K562 (cell line): Measurements from ENCODE around the gene ATF6B. TPM values are rescaled to one million over a fixed set of nuclear protein-coding genes. Genes with fewer than 3 reads are reported as not detected.

Source experiments
- CC2D1A ChIP-seq: fragments of 450-650 bp; IDR thresholded peaks from 2 replicates; pipeline ENCODE4 v1.6.1; 2017; ENCODE audit warnings: mild to moderate bottlenecking
- CCNT2 ChIP-seq: IDR thresholded peaks from 2 replicates; pipeline ENCODE4 v1.6.1; 2011; ENCODE audit warnings: borderline replicate concordance, low read depth, mild to moderate bottlenecking, moderate library complexity, mixed read lengths, low read length; ENCODE audit not compliant: insufficient read length; ENCODE audit errors: extremely low read depth
- CREM ChIP-seq: IDR thresholded peaks from 2 replicates; pipeline ENCODE4 v1.6.1; 2014; ENCODE audit warnings: antibody characterized with exemption, low read depth
- GABPA ChIP-seq: fragments of 200-800 bp; sonication (Bioruptor generic); conservative IDR thresholded peaks from 2 replicates; pipeline ENCODE4 v1.6.1; 2016; ENCODE audit warnings: low read depth, missing genetic modification characterization, missing compliant biosample characterization
- GMEB1 ChIP-seq: fragments of 250-450 bp; sonication (Bioruptor Pico); IDR thresholded peaks from 2 replicates; pipeline ENCODE4 v1.4.0; 2020; ENCODE audit warnings: mild to moderate bottlenecking
- GTF2A2 ChIP-seq: IDR thresholded peaks from 2 replicates; pipeline ENCODE4 v1.6.1; 2016; ENCODE audit warnings: mild to moderate bottlenecking, missing genetic modification characterization, missing compliant biosample characterization
- IRF2 ChIP-seq: sonication (generic); formaldehyde crosslinking; IDR thresholded peaks from 2 replicates; pipeline ENCODE4 v1.8.1; 2022; ENCODE audit warnings: mild to moderate bottlenecking, missing genetic modification reagents
- MYC ChIP-seq, 2 experiments: fragments of 250-450 bp in 1 of 2; sonication (Bioruptor Pico) in 1 of 2; IDR thresholded peaks; 2 replicates each; pipeline versions ENCODE4 v1.5.1 to v1.6.1; 2012 to 2021; ENCODE audit warnings: low read depth in 2 of 2, borderline replicate concordance in 1 of 2, improper control_type of control experiment in 1 of 2, low read length in 1 of 2, mild to moderate bottlenecking in 1 of 2, moderate library complexity in 1 of 2
- POLR2G ChIP-seq: fragments of 200-400 bp; formaldehyde crosslinking; IDR thresholded peaks from 2 replicates; pipeline ENCODE4 v1.6.1; 2017; ENCODE audit warnings: low read depth, mild to moderate bottlenecking, antibody characterized with exemption, low read length, moderate library complexity
- SMAD2 ChIP-seq: fragments of 150-350 bp; IDR thresholded peaks from 2 replicates; pipeline ENCODE4 v1.6.1; 2014; ENCODE audit warnings: low read depth, mild to moderate bottlenecking, low read length
- SNIP1 ChIP-seq: fragments of 450-650 bp; IDR thresholded peaks from 2 replicates; pipeline ENCODE4 v1.7.1; 2017; ENCODE audit warnings: low read depth, mild to moderate bottlenecking
- SRSF9 ChIP-seq: fragments of 200-400 bp; formaldehyde crosslinking; IDR thresholded peaks from 2 replicates; pipeline ENCODE4 v1.6.1; 2017; ENCODE audit warnings: low read depth, low read length, borderline replicate concordance
- ZBTB11 ChIP-seq, 3 experiments: fragments of 200-800 bp in 1 of 3; fragments of 250-450 bp in 1 of 3; fragments of 450-650 bp in 1 of 3; sonication (Bioruptor Pico) in 1 of 3; sonication (Bioruptor generic) in 1 of 3; formaldehyde crosslinking in 1 of 3; IDR thresholded peaks; 2 replicates each; pipeline versions ENCODE4 v1.6.1 to v1.8.0; 2016 to 2022; ENCODE audit warnings: mild to moderate bottlenecking in 2 of 3, missing genetic modification characterization in 2 of 3, missing compliant biosample characterization in 1 of 3, moderate library complexity in 1 of 3
- ZFP1 ChIP-seq: fragments of 450-650 bp; formaldehyde crosslinking; IDR thresholded peaks from 2 replicates; pipeline ENCODE4 v1.4.0; 2020; ENCODE audit warnings: mild to moderate bottlenecking, mixed read lengths
- ZNF347 ChIP-seq: fragments of 450-650 bp; formaldehyde crosslinking; IDR thresholded peaks from 2 replicates; pipeline ENCODE4 v1.4.0; 2020; ENCODE audit warnings: low read depth, mild to moderate bottlenecking, moderate library complexity
- ZNF696 ChIP-seq: fragments of 250-450 bp; sonication (Bioruptor Pico); conservative IDR thresholded peaks from 2 replicates; pipeline ENCODE4 v1.4.0; 2020; ENCODE audit warnings: mild to moderate bottlenecking, moderate library complexity
- polyA plus RNA-seq, 8 experiments: library from polyadenylated mRNA; depleted of rRNA in 4 of 8; stranded (reverse) in 5 of 8; unstranded in 3 of 8; fragments of >200 nt; fragmentation: Nextera tagmentation in 2 of 8; fragmentation: Illumina TruSeq in 1 of 8; extraction: Ambion mirVana in 2 of 8; extraction: Trizol in 1 of 8; gene quantifications; 2 replicates each; pipeline versions ENCODE4 v1.2.1 to v1.2.3, GENCODE V29; 2011 to 2014; ENCODE audit warnings: inconsistent platforms in 1 of 8, missing spikeins in 1 of 8
- total RNA-seq, 7 experiments: library from RNA; depleted of rRNA in 6 of 7; stranded (reverse); fragments of >200 nt in 6 of 7; fragmentation: Illumina TruSeq in 2 of 7; extraction: Trizol in 2 of 7; gene quantifications; 2 replicates each; pipeline versions ENCODE4 v1.2.1 to v1.2.3, GENCODE V29; 2011 to 2021; ENCODE audit warnings: low replicate concordance in 1 of 7
- TF ChIP-seq, protein P1 (sequence below): fragments of 200-800 bp; sonication (Bioruptor generic); IDR thresholded peaks from 2 replicates; pipeline ENCODE4 v1.6.1; 2017; ENCODE audit warnings: missing genetic modification characterization, missing compliant biosample characterization

ATF6B gene
- total and polyA plus RNA-seq, 9 of the 15 experiments (the other 6 are each of a cell fraction or from before 2014, with no cell fraction given), result 20.7 to 131 (median 31.7) TPM

GRCh38 chr6:32175711-32176475, 47.8 kb upstream of the ATF6B start, which contains the start of gene AGPAT1 (continued):
- TF ChIP-seq MYC (IDR thresholded peaks at IDR 0.05; ENCODE audit: low read depth, low read length) (no peak), MYC (CRISPR knock-in tag; IDR thresholded peaks at IDR 0.05; ENCODE audit: borderline replicate concordance, low read depth) (no peak), ZBTB11 (CRISPR knock-in tag; IDR thresholded peaks at IDR 0.05) (peak in 1 of 3 experiments; percentile 30; a peak in 1 of 6 replicates), CC2D1A (peak; percentile 45; the same call in 1 of the 2 replicates), SMAD2 (no peak), ZNF696 (no peak), SNIP1 (peak; percentile 50; the same call in 1 of the 2 replicates), GABPA (tag) (peak; percentile 97), CREM (peak; percentile 59), POLR2G (peak; percentile 78), SRSF9 (no peak), IRF2 (CRISPR knock-in tag) (no peak), ZFP1 (CRISPR knock-in tag) (no peak), CCNT2 (peak; percentile 8), GMEB1 (CRISPR knock-in tag) (0 out of 2 replicates have a peak, but pooled peaks have one; percentile 12), GTF2A2 (tag) (no peak), ZNF347 (CRISPR knock-in tag) (no peak)
- TF ChIP-seq, protein P1, sequence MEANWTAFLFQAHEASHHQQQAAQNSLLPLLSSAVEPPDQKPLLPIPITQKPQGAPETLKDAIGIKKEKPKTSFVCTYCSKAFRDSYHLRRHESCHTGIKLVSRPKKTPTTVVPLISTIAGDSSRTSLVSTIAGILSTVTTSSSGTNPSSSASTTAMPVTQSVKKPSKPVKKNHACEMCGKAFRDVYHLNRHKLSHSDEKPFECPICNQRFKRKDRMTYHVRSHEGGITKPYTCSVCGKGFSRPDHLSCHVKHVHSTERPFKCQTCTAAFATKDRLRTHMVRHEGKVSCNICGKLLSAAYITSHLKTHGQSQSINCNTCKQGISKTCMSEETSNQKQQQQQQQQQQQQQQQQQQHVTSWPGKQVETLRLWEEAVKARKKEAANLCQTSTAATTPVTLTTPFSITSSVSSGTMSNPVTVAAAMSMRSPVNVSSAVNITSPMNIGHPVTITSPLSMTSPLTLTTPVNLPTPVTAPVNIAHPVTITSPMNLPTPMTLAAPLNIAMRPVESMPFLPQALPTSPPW (CRISPR knock-in tag), result peak; percentile 100
